ENCODE results near the gene ZMYND10. TPM values are rescaled to one million over a fixed set of nuclear protein-coding genes. Genes with fewer than 3 reads are reported as not detected.
A peak's percentile ranks its signal among the peaks of the same experiment; 100 is the strongest.

The ZMYND10 gene
- total RNA-seq, 1 donor from 2014 or later: 0.64 TPM

GRCh38 chr3:50302095-50303012, 43.2 kb downstream of the ZMYND10 start:
- ATAC-seq: no peak

GRCh38 chr3:50300681-50301254, 44.8 kb downstream of the ZMYND10 start:
- ATAC-seq: no peak

- peak; percentile 12 for ATAC-seq
Observed at GRCh38 chr3:50299929-50300680, 45.4 kb downstream of the ZMYND10 start.

GRCh38 chr3:50299638-50299928, 45.9 kb downstream of the ZMYND10 start:
- ATAC-seq: no peak

- ATAC-seq: peak; percentile 91
Observed at GRCh38 chr3:50298836-50299637, 46.5 kb downstream of the ZMYND10 start, which contains the start of the genes HYAL3 and NAA80. HYAL3 (minus strand) TSS chr3:50299405; CDS start chr3:50295602, 3,803 bp downstream. NAA80 (minus strand) TSS chr3:50299405; CDS start chr3:50297463, 1,942 bp downstream.

GRCh38 chr3:50297896-50298725, 47.4 kb downstream of the ZMYND10 start:
- ATAC-seq: no peak

GRCh38 chr3:50297384-50297775, 48.2 kb downstream of the ZMYND10 start:
- ATAC-seq: no peak

GRCh38 chr3:50296721-50297383, 48.7 kb downstream of the ZMYND10 start:
- no peak for ATAC-seq

GRCh38 chr3:50295553-50296431, 49.7 kb downstream of the ZMYND10 start:
- no peak for ATAC-seq

- no peak for ATAC-seq
Observed at GRCh38 chr3:50294492-50295403, 50.8 kb downstream of the ZMYND10 start.

GRCh38 chr3:50294089-50294488, 51.4 kb downstream of the ZMYND10 start:
- ATAC-seq: no peak

GRCh38 chr3:50293079-50293801, 52.3 kb downstream of the ZMYND10 start:
- ATAC-seq: no peak

- peak; percentile 92 for ATAC-seq
Observed at GRCh38 chr3:50292159-50293078, 53.1 kb downstream of the ZMYND10 start, which contains the start of gene IFRD2. IFRD2 (minus strand) TSS chr3:50292429; CDS start chr3:50292274, 155 bp downstream.

Measured in esophagus mucosa (tissue), 1 donor.